Sigmoid colon (tissue), 4 donors: Measurements from ENCODE around the gene OVOL2.

Source experiments
- CTCF ChIP-seq, 4 experiments: fragments of 450-650 bp in 3 of 4; fragments of 200-600 bp in 1 of 4; IDR thresholded peaks; one replicate each; pipeline ENCODE4 v1.5.1; 2016 to 2019; ENCODE audit warnings: antibody characterized with exemption in 4 of 4, mild to moderate bottlenecking in 3 of 4, moderate library complexity in 2 of 4
- POLR2A ChIP-seq, 2 donors: fragments of 450-650 bp; IDR thresholded peaks; one replicate each; pipeline ENCODE4 v1.6.1; 2016; ENCODE audit warnings: antibody characterized with exemption in 2 of 2, mild to moderate bottlenecking in 2 of 2, moderate library complexity in 2 of 2
- POLR2AphosphoS5 ChIP-seq, 4 donors: sonication (generic); formaldehyde crosslinking; IDR thresholded peaks; one replicate each; pipeline ENCODE4 v1.6.1; 2017; ENCODE audit warnings: antibody characterized with exemption in 4 of 4

DNA sequence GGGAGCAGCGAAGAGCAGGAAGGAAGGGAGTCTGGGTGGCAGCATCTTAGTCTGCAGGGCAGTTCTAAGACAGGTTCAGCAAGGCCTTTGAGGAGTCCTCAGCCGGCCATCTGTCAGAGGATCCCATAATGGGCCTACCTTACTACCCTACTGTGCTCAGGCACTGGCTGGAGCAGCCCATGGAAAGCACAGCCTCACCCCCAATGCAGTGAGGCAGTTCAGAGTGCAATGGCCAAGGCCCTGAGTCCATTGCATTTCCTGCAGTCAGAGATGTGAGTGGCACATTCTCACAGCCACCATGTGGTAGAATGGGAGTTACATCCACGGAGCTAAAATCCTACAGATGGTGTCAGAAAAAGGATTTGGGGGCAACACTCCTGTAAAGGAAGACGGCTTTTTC, 19.4 kb upstream of the OVOL2 start:
- TF ChIP-seq CTCF (IDR thresholded peaks at IDR 0.05) (no peak), POLR2AphosphoS5 (IDR thresholded peaks at IDR 0.05) (no peak), POLR2A (IDR thresholded peaks at IDR 0.05) (no peak)
